Measurements from ENCODE around the gene COL20A1. TPM values are rescaled to one million over a fixed set of nuclear protein-coding genes. Genes with fewer than 3 reads are reported as not detected.

Gene COL20A1
- total RNA-seq, 4 donors from 2014 or later, result 0.32 TPM; not detected in 3

GRCh38 chr20:63317601-63318291, 24.8 kb downstream of the COL20A1 start:
- Histone ChIP-seq H3K27ac (replicated peaks in 1 of 4) (no peak overlapping the region), H3K27me3 (peaks cover 0 to 72% (median 0%) of the 10 kb centered on the region in 4 donors), H3K36me3 (no peaks in the 10 kb centered on the region), H3K4me1 (peaks cover 0 to 17% (median 12%) of the 10 kb centered on the region in 4 donors), H3K9me3 (no peaks in the 10 kb centered on the region), H3K4me3 (no peak overlapping the region)
- intact Hi-C loops (cut with DNase I), result no loop called here
- 86% methylated on average over 17 of the region's 18 CpGs for WGBS
- DNase-seq (ENCODE audit: extremely low spot score), result no peak
- TF ChIP-seq CTCF (IDR thresholded peaks at IDR 0.05) (no peak), POLR2A (IDR thresholded peaks at IDR 0.05; ENCODE audit: low read depth) (no peak), POLR2AphosphoS5 (IDR thresholded peaks at IDR 0.05) (no peak), EP300 (IDR thresholded peaks at IDR 0.05) (no peak)

DNA sequence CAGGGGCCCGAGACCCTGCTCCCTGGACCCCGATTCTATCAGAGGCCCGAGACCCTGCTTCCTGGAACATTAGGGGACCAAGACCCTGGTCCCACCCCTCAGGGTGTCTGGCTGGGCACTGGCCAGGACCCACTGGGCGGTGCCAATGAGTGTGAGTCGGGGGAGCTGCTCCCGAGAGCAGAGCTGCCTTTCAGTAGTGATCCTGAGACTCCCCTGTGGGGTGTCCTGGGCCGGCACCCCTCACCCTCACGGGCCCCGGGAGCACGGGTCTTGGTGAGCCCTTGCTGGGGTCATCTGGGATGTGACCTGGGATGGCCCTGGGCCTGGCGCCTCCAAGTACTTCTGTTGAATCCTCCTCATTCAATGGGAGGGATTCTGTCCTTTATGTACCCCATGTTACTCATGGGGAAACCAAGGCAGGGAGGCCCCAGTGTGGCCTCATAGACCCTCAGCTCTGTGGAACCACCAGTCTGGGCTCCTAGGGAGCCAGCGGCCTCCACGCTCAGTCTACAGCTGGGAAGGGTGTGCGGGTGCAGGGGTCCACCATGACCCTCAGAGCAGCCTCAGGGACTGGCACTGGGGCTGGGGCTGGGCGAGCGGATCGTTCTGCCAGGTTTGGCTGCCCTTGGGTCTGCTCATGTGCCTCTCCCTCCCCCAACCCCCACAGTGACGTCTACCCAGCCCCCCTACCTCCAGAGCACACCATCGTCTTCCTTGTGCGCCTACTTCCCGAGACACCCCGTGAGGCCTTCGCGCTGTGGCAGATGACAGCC, 25.6 kb downstream of the COL20A1 start:
- Histone ChIP-seq H3K4me1 (peaks cover 0 to 15% (median 8%) of the 10 kb centered on the region in 4 donors), H3K27ac (replicated peaks in 1 of 4) (no peak overlapping the region), H3K9me3 (no peaks in the 10 kb centered on the region), H3K4me3 (no peak overlapping the region), H3K36me3 (no peaks in the 10 kb centered on the region), H3K27me3 (peaks cover 0 to 76% (median 0%) of the 10 kb centered on the region in 4 donors)
- TF ChIP-seq POLR2AphosphoS5 (IDR thresholded peaks at IDR 0.05) (no peak), CTCF (IDR thresholded peaks at IDR 0.05) (no peak), POLR2A (IDR thresholded peaks at IDR 0.05; ENCODE audit: low read depth) (no peak), EP300 (IDR thresholded peaks at IDR 0.05) (no peak)
- WGBS, result 86% methylated on average over 15 of the region's 24 CpGs
- no peak for DNase-seq (ENCODE audit: extremely low spot score)
- intact Hi-C loops (cut with DNase I), result no loop called here

- no peak for DNase-seq (ENCODE audit: extremely low spot score)
- TF ChIP-seq POLR2AphosphoS5 (IDR thresholded peaks at IDR 0.05) (no peak), EP300 (IDR thresholded peaks at IDR 0.05) (no peak), CTCF (IDR thresholded peaks at IDR 0.05) (no peak), POLR2A (IDR thresholded peaks at IDR 0.05; ENCODE audit: low read depth) (no peak)
- H3K27me3 ChIP-seq, result peaks cover 0 to 72% (median 0%) of the 10 kb centered on the region in 4 donors
- intact Hi-C loops (cut with DNase I), result no loop called here
- H3K9me3 ChIP-seq, result no peaks in the 10 kb centered on the region
- H3K4me1 ChIP-seq, result peaks cover 0 to 15% (median 8%) of the 10 kb centered on the region in 4 donors
- WGBS, result 87% methylated on average over 5 of the region's 25 CpGs
- no peak overlapping the region for H3K27ac ChIP-seq (replicated peaks in 1 of 4)
- H3K4me3 ChIP-seq, result no peak overlapping the region
- H3K36me3 ChIP-seq, result no peaks in the 10 kb centered on the region
Measured at GRCh38 chr20:63319164-63320040, 26.4 kb downstream of the COL20A1 start.

GRCh38 chr20:63320041-63320511, 27.1 kb downstream of the COL20A1 start:
- no peak for TF ChIP-seq EP300 (IDR thresholded peaks at IDR 0.05)
- no peak for TF ChIP-seq POLR2A (IDR thresholded peaks at IDR 0.05; ENCODE audit: low read depth)
- no peak for TF ChIP-seq POLR2AphosphoS5 (IDR thresholded peaks at IDR 0.05)
- TF ChIP-seq CTCF (IDR thresholded peaks at IDR 0.05), result no peak
- Histone ChIP-seq H3K27ac (replicated peaks in 1 of 4) (no peak overlapping the region), H3K4me1 (peaks cover 0 to 15% (median 8%) of the 10 kb centered on the region in 4 donors), H3K27me3 (peaks cover 0 to 71% (median 0%) of the 10 kb centered on the region in 4 donors), H3K4me3 (no peak overlapping the region), H3K36me3 (no peaks in the 10 kb centered on the region), H3K9me3 (no peaks in the 10 kb centered on the region)
- no peak for DNase-seq (ENCODE audit: extremely low spot score)
- WGBS, result 81% methylated on average over 6 of the region's 23 CpGs
- intact Hi-C loops (cut with DNase I), result no loop called here

Measured in esophagus muscularis mucosa (tissue), 4 donors.